Measurements from ENCODE around the gene MED12.

Gene MED12

DNA sequence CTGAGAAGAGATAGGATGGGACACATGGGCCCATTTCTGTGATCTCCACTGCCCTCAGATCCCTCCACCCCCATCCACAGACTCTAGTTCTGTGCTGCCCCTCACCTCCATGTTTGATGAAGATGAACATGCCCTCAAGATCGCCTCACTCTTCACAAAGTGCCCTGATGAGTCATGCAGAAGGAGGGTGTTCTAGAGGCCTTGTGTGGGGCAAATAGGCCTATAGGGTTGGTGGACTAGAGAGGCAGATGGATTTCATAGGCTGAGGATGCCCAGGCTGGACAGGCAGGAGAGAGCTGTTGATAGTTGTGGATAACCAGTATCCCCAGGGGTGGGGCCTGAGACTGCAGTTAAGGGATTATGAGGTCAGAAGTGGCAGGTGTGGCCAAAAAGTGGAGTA, 12.0 kb upstream of the MED12 start, which contains the start of gene CXorf65:
CXorf65 (minus strand) TSS at position 314 of the 400 bp plus-strand sequence; CDS start at position 130, 184 bp downstream.
- Histone ChIP-seq H3K9me3 (ENCODE audit: control insufficient read depth in 1 of 2, low read length in 2 of 2) (no peaks in the 10 kb centered on the region), H3K4me3 (ENCODE audit: low read depth in 1 of 2, low read length in 2 of 2) (no peak within 1 kb of the TSS), H3K9ac (ENCODE audit: low read depth in 1 of 2, low read length in 2 of 2) (no peak within 1 kb of the TSS), H3K27ac (ENCODE audit: low read depth, low read length) (no peak within 1 kb of the TSS), H3K36me3 (ENCODE audit: control insufficient read depth in 1 of 2, insufficient read depth in 2 of 2, low read length in 2 of 2) (peaks cover 0 to 3% of the 10 kb centered on the region in 2 donors), H3K4me1 (ENCODE audit: control insufficient read depth in 1 of 2, insufficient read depth in 2 of 2, low read length in 2 of 2) (peaks cover 15 to 16% of the 10 kb centered on the region in 2 donors), H3K27me3 (ENCODE audit: control insufficient read depth in 1 of 2, insufficient read depth in 2 of 2, low read length in 2 of 2) (no peaks in the 10 kb centered on the region)

DNA sequence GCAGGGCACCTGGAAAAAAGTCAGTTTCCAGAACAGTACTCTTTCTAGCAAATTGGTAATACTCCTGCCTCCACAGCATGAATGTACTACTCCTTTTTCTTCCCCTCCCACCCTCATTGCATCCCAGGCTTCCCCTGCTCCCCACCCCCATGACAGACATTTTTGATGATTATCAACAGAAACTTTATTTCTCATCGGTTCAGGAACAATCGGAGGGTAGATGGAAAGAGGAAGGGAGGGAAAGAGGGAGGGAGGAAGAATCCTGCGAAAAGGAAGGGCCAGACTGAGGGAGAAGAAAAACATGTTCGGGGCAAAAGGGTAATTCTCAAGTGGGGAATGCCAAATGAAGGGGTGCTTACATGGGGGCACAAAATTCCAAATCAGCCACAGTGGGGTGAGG, 11.2 kb upstream of the MED12 start:
- no peak overlapping the region for H3K4me3 ChIP-seq (ENCODE audit: low read depth in 1 of 2, low read length in 2 of 2)
- no peak overlapping the region for H3K27ac ChIP-seq (ENCODE audit: low read depth, low read length)
- peaks cover 15 to 23% of the 10 kb centered on the region in 2 donors for H3K4me1 ChIP-seq (ENCODE audit: control insufficient read depth in 1 of 2, insufficient read depth in 2 of 2, low read length in 2 of 2)
- H3K9me3 ChIP-seq (ENCODE audit: control insufficient read depth in 1 of 2, low read length in 2 of 2): no peaks in the 10 kb centered on the region
- no peaks in the 10 kb centered on the region for H3K27me3 ChIP-seq (ENCODE audit: control insufficient read depth in 1 of 2, insufficient read depth in 2 of 2, low read length in 2 of 2)
- H3K36me3 ChIP-seq (ENCODE audit: control insufficient read depth in 1 of 2, insufficient read depth in 2 of 2, low read length in 2 of 2): no peaks in the 10 kb centered on the region
- no peak overlapping the region for H3K9ac ChIP-seq (ENCODE audit: low read depth in 1 of 2, low read length in 2 of 2)

DNA sequence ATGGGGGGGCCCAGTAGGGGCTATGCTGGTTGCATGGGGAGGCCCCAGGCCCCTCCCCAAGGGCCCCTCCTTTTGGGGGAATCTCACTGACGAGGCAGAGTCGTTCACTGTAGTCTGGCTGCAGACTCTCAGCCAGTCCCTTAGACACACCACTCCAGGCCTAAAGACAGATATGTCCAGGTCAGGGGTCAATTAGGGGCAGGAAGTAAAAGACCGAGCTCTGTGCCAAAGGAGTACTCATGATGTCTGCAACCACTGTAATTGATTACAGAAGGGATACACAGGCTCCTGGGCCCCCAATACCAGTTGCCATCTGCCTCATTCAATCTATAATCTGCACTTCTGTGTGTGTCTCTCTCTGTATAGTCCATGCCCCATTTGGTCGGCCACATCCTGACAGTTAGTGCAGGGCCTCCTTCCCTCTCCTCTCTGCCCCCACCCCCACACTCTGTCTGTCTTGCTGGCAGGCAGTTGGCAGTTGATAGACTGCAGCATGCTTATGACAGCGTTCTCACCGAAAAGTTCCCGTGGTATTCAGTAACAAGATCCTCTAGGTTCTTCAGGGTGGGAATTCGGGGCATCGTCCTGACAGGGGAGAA, 10.5 kb upstream of the MED12 start:
- no peaks in the 10 kb centered on the region for H3K36me3 ChIP-seq (ENCODE audit: control insufficient read depth in 1 of 2, insufficient read depth in 2 of 2, low read length in 2 of 2)
- H3K4me1 ChIP-seq (ENCODE audit: control insufficient read depth in 1 of 2, insufficient read depth in 2 of 2, low read length in 2 of 2): peaks cover 15 to 24% of the 10 kb centered on the region in 2 donors
- H3K27ac ChIP-seq (ENCODE audit: low read depth, low read length): no peak overlapping the region
- no peak overlapping the region for H3K4me3 ChIP-seq (ENCODE audit: low read depth in 1 of 2, low read length in 2 of 2)
- H3K9ac ChIP-seq (ENCODE audit: low read depth in 1 of 2, low read length in 2 of 2): no peak overlapping the region
- H3K9me3 ChIP-seq (ENCODE audit: control insufficient read depth in 1 of 2, low read length in 2 of 2): no peaks in the 10 kb centered on the region
- H3K27me3 ChIP-seq (ENCODE audit: control insufficient read depth in 1 of 2, insufficient read depth in 2 of 2, low read length in 2 of 2): no peaks in the 10 kb centered on the region

DNA sequence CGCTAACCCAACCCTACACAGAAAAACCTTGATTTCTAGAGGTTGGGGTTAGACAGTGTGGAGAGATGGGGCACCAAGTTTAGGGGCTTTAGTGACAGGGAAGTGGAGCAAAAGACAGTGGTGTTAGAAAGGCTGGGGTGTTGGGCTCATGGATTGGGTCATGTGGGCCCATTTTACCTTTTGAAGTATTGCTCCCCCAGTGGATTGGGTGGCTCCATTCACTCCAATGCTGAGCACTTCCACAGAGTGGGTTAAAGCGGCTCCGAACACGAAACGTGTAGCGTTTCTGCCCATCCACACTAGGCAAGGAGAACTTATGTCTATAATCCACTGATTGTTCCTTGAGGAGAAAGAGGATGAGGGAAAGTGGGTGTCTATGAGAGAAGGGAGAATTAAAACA, 9.3 kb upstream of the MED12 start:
- Histone ChIP-seq H3K9me3 (ENCODE audit: control insufficient read depth in 1 of 2, low read length in 2 of 2) (no peaks in the 10 kb centered on the region), H3K27ac (ENCODE audit: low read depth, low read length) (no peak overlapping the region), H3K36me3 (ENCODE audit: control insufficient read depth in 1 of 2, insufficient read depth in 2 of 2, low read length in 2 of 2) (no peaks in the 10 kb centered on the region), H3K9ac (ENCODE audit: low read depth in 1 of 2, low read length in 2 of 2) (no peak overlapping the region), H3K27me3 (ENCODE audit: control insufficient read depth in 1 of 2, insufficient read depth in 2 of 2, low read length in 2 of 2) (no peaks in the 10 kb centered on the region), H3K4me3 (ENCODE audit: low read depth in 1 of 2, low read length in 2 of 2) (no peak overlapping the region), H3K4me1 (ENCODE audit: control insufficient read depth in 1 of 2, insufficient read depth in 2 of 2, low read length in 2 of 2) (peaks cover 7 to 18% of the 10 kb centered on the region in 2 donors)

DNA sequence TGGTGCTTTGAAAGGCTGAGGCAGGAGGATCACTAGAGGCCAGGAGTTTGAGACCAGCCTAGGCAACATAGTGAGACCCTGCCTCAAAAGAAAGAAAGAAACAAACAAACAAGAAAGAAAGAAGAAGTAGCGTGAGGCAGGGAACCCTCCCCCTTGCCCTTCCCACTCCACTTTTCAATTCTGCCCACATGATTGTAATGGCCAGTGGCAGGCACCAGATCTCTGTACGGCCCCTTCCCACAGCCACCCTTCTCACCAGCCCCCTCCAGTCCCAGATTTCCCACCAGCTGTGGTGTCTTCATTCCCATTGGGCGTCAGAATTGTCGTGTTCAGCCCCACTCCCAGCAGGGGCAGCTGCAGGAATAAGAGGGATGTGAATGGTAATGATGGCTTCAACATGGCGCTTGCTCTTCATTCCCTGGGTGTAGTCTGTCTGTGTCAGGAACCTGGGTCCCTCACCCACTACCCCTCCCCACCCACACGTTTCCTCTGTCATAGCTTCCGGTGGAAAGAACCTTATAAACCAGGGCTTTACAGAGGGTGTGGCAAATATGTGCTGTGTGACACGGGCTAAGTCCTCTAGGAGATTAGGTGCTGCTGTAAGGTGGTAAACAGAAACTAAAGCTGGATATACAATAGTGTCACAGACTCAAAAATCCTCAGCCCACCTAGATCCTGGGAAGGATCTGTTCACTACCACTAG, 7.1 kb upstream of the MED12 start, which contains the start of gene IL2RG:
IL2RG (minus strand) TSS at position 437 of the 703 bp plus-strand sequence; CDS start at position 399, 38 bp downstream.
- peaks cover 0 to 11% of the 10 kb centered on the region in 2 donors for H3K4me1 ChIP-seq (ENCODE audit: control insufficient read depth in 1 of 2, insufficient read depth in 2 of 2, low read length in 2 of 2)
- H3K9ac ChIP-seq (ENCODE audit: low read depth in 1 of 2, low read length in 2 of 2): peak within 1 kb of the TSS; percentile 60 to 69
- H3K4me3 ChIP-seq (ENCODE audit: low read depth in 1 of 2, low read length in 2 of 2): peak within 1 kb of the TSS; percentile 52 to 65
- H3K27me3 ChIP-seq (ENCODE audit: control insufficient read depth in 1 of 2, insufficient read depth in 2 of 2, low read length in 2 of 2): no peaks in the 10 kb centered on the region
- H3K9me3 ChIP-seq (ENCODE audit: control insufficient read depth in 1 of 2, low read length in 2 of 2): no peaks in the 10 kb centered on the region
- no peaks in the 10 kb centered on the region for H3K36me3 ChIP-seq (ENCODE audit: control insufficient read depth in 1 of 2, insufficient read depth in 2 of 2, low read length in 2 of 2)
- peak within 1 kb of the TSS; percentile 39 for H3K27ac ChIP-seq (ENCODE audit: low read depth, low read length)

DNA sequence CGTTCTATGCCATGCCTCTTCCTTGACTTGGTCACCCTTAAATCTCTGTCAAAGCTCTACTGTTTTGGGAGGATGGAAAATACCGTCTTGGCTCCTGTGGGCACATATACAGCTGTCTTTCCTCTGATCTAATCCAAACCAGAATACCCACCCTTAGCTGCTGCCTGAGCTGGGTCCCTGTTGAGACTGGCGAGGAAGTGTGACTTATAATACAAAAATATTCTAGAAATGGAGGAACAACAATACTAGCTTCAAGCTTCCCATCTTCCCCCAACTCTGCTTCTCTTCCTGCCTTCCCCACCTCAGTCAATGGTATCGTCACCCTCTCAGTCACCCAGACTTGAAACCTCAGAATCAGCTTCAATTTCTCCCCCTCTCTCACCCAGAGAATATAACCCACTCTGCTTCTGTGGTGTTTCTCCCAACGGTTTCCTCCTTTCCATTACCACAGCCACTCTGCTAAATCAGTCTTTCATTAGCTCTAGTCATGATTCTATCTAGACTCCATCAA, 6.4 kb upstream of the MED12 start:
- Histone ChIP-seq H3K4me3 (ENCODE audit: low read depth in 1 of 2, low read length in 2 of 2) (peak overlapping the region; percentile 52 to 65), H3K9ac (ENCODE audit: low read depth in 1 of 2, low read length in 2 of 2) (peak overlapping the region; percentile 60 to 69), H3K27me3 (ENCODE audit: control insufficient read depth in 1 of 2, insufficient read depth in 2 of 2, low read length in 2 of 2) (no peaks in the 10 kb centered on the region), H3K36me3 (ENCODE audit: control insufficient read depth in 1 of 2, insufficient read depth in 2 of 2, low read length in 2 of 2) (no peaks in the 10 kb centered on the region), H3K27ac (ENCODE audit: low read depth, low read length) (peak overlapping the region; percentile 39), H3K4me1 (ENCODE audit: control insufficient read depth in 1 of 2, insufficient read depth in 2 of 2, low read length in 2 of 2) (peaks cover 0 to 11% of the 10 kb centered on the region in 2 donors), H3K9me3 (ENCODE audit: control insufficient read depth in 1 of 2, low read length in 2 of 2) (no peaks in the 10 kb centered on the region)

GRCh38 chrX:71117358-71117757, 1.0 kb upstream of the MED12 start:
- H3K4me3 ChIP-seq (ENCODE audit: low read depth in 1 of 2, low read length in 2 of 2): no peak overlapping the region
- peaks cover 14 to 16% of the 10 kb centered on the region in 2 donors for H3K36me3 ChIP-seq (ENCODE audit: control insufficient read depth in 1 of 2, insufficient read depth in 2 of 2, low read length in 2 of 2)
- H3K9ac ChIP-seq (ENCODE audit: low read depth in 1 of 2, low read length in 2 of 2): no peak overlapping the region
- no peak overlapping the region for H3K27ac ChIP-seq (ENCODE audit: low read depth, low read length)
- H3K4me1 ChIP-seq (ENCODE audit: control insufficient read depth in 1 of 2, insufficient read depth in 2 of 2, low read length in 2 of 2): peaks cover 6 to 12% of the 10 kb centered on the region in 2 donors
- H3K27me3 ChIP-seq (ENCODE audit: control insufficient read depth in 1 of 2, insufficient read depth in 2 of 2, low read length in 2 of 2): no peaks in the 10 kb centered on the region
- no peaks in the 10 kb centered on the region for H3K9me3 ChIP-seq (ENCODE audit: control insufficient read depth in 1 of 2, low read length in 2 of 2)

DNA sequence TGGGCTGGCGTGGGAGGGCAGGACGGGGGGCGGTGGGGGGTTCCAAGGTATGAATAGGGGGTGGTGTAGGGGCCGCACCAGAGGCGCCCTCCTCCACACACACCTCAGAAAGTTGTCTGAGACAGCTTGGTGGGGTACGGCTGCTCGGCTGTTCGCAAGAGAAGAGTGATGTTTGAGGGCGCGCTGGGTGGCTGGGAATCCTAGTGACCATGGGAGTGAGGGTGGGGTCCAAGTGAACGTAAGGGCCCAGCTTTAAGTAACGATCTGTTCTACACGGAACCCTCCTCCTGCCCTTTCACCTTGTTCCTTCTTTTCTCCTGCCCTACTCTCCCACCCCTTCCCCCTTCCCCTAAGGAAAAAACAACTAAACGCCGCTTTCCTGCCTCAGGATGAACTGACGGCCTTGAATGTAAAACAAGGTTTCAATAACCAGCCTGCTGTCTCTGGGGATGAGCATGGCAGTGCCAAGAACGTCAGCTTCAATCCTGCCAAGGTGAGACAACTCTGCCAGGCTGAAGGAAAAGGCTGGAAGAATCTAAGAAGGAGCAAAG, 664 bp downstream of the MED12 start:
- H3K4me3 ChIP-seq (ENCODE audit: low read depth in 1 of 2, low read length in 2 of 2): peak overlapping the region; percentile 72 to 80
- H3K36me3 ChIP-seq (ENCODE audit: control insufficient read depth in 1 of 2, insufficient read depth in 2 of 2, low read length in 2 of 2): peaks cover 22 to 33% of the 10 kb centered on the region in 2 donors
- H3K27me3 ChIP-seq (ENCODE audit: control insufficient read depth in 1 of 2, insufficient read depth in 2 of 2, low read length in 2 of 2): no peaks in the 10 kb centered on the region
- peaks cover 6 to 12% of the 10 kb centered on the region in 2 donors for H3K4me1 ChIP-seq (ENCODE audit: control insufficient read depth in 1 of 2, insufficient read depth in 2 of 2, low read length in 2 of 2)
- H3K27ac ChIP-seq (ENCODE audit: low read depth, low read length): no peak overlapping the region
- no peaks in the 10 kb centered on the region for H3K9me3 ChIP-seq (ENCODE audit: control insufficient read depth in 1 of 2, low read length in 2 of 2)
- H3K9ac ChIP-seq (ENCODE audit: low read depth in 1 of 2, low read length in 2 of 2): peak overlapping the region in 1 of 2 donors; percentile 75

DNA sequence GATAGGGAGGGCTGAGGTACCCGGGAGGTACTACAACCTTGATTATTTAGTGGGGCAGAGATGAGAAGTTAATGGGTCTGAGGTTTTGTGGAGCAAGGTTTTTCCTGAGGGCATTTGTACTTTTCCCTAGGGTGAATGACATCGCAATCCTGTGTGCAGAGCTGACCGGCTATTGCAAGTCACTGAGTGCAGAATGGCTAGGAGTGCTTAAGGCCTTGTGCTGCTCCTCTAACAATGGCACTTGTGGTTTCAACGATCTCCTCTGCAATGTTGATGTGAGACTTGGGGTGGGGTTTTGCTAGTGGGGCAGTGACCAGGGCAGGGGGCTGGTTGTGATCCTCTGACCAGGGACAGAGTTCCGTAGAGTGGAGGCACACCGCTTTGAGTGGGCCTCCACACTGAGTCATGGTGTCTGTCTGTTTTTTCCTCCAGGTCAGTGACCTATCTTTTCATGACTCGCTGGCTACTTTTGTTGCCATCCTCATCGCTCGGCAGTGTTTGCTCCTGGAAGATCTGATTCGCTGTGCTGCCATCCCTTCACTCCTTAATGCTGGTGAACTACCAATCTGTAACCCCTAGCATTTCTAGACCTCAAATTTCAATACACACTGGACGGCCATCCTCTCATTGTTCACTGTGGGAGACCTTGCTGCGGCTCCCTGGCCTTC, 9.9 kb downstream of the MED12 start:
- no peak overlapping the region for H3K9ac ChIP-seq (ENCODE audit: low read depth in 1 of 2, low read length in 2 of 2)
- H3K36me3 ChIP-seq (ENCODE audit: control insufficient read depth in 1 of 2, insufficient read depth in 2 of 2, low read length in 2 of 2): peaks cover 41 to 85% of the 10 kb centered on the region in 2 donors
- no peaks in the 10 kb centered on the region for H3K27me3 ChIP-seq (ENCODE audit: control insufficient read depth in 1 of 2, insufficient read depth in 2 of 2, low read length in 2 of 2)
- no peak overlapping the region for H3K4me3 ChIP-seq (ENCODE audit: low read depth in 1 of 2, low read length in 2 of 2)
- no peaks in the 10 kb centered on the region for H3K4me1 ChIP-seq (ENCODE audit: control insufficient read depth in 1 of 2, insufficient read depth in 2 of 2, low read length in 2 of 2)
- no peak overlapping the region for H3K27ac ChIP-seq (ENCODE audit: low read depth, low read length)
- no peaks in the 10 kb centered on the region for H3K9me3 ChIP-seq (ENCODE audit: control insufficient read depth in 1 of 2, low read length in 2 of 2)
